Activated CD8-positive, alpha-beta memory T cell treated with anti-CD3 and anti-CD28 coated beads, Interleukin-2, amount 10 ng/mL, durations not matched to agents 7 days and 5 days (primary cell): ENCODE data around the gene ZMYND8. TPM values are rescaled to one million over a fixed set of nuclear protein-coding genes. Genes with fewer than 3 reads are reported as not detected.
"Not testable (repeated sequence)": the region's sequence is repeated elsewhere in the genome, so short reads cannot be mapped to it uniquely, and the experiment has no call there.

ENCODE experiments used
- ATAC-seq: fragments of 150-1000 bp; cut with Tn5 transposase; one replicate; pipeline ENCODE4 v1.10.0; 2021; ENCODE audit warnings: moderate library complexity
- CTCF ChIA-PET: fragments of 350-600 bp; sonication (Branson Sonifier 250); formaldehyde crosslinking; loops from one replicate; lab custom pipeline; 2021; ENCODE audit warnings: antibody characterized with exemption; lab: Charles Lee
- DNase-seq: peaks from one replicate; pipeline ENCODE4 v3.0.0-alpha.2; 2020
- H3K27ac Mint-ChIP-seq: one replicate; pipeline ENCODE4 v1.8.0; 2021; ENCODE audit warnings: mild to moderate bottlenecking, mixed read lengths
- H3K27me3 Mint-ChIP-seq: one replicate; pipeline ENCODE4 v1.8.0; 2021; ENCODE audit warnings: mixed read lengths
- H3K36me3 Mint-ChIP-seq: one replicate; pipeline ENCODE4 v1.8.0; 2021; ENCODE audit warnings: mild to moderate bottlenecking, mixed read lengths
- H3K4me1 Mint-ChIP-seq: one replicate; pipeline ENCODE4 v1.8.0; 2021; ENCODE audit warnings: mixed read lengths
- H3K4me3 Mint-ChIP-seq: one replicate; pipeline ENCODE4 v1.8.0; 2021; ENCODE audit warnings: mild to moderate bottlenecking, moderate library complexity, mixed read lengths
- H3K9me3 Mint-ChIP-seq: one replicate; pipeline ENCODE4 v1.8.0; 2022; ENCODE audit warnings: low read depth, mixed read lengths
- total RNA-seq, 2 experiments: library from RNA; stranded (reverse); gene quantifications; one replicate each; pipeline ENCODE4 v1.2.3, GENCODE V29; 2021

ZMYND8 gene
- total RNA-seq, 2 experiments from 2014 or later = 39.4 to 45.2 TPM

GRCh38 chr20:47241345-47241781 lies 115.1 kb downstream of the ZMYND8 start:
- DNase-seq (no peak), ATAC-seq (no peak)
- H3K9me3 Mint-ChIP-seq = no peaks in the 10 kb centered on the region
- no peak overlapping the region for H3K27ac Mint-ChIP-seq
- peaks cover 42% of the 10 kb centered on the region for H3K36me3 Mint-ChIP-seq
- H3K4me1 Mint-ChIP-seq = no peaks in the 10 kb centered on the region
- no peaks in the 10 kb centered on the region for H3K27me3 Mint-ChIP-seq
- H3K4me3 Mint-ChIP-seq = no peak overlapping the region
- CTCF ChIA-PET = interaction anchor here (0.7 to 2.7 kb wide), 4 partner anchors 31 to 293 kb away, joined by 3 to 18 read pairs (median 4); no protein-coding TSS in a partner anchor

GRCh38 chr20:47240096-47240495 lies 116.4 kb downstream of the ZMYND8 start:
- H3K27me3 Mint-ChIP-seq, ATAC-seq, H3K27ac Mint-ChIP-seq, CTCF ChIA-PET, H3K4me3 Mint-ChIP-seq, H3K4me1 Mint-ChIP-seq, DNase-seq, H3K9me3 Mint-ChIP-seq: not testable (repeated sequence)
- peaks cover 41% of the 10 kb centered on the region for H3K36me3 Mint-ChIP-seq

GRCh38 chr20:47239719-47240067 lies 116.8 kb downstream of the ZMYND8 start:
- Mint-ChIP-seq H3K9me3 (no peaks in the 10 kb centered on the region), H3K36me3 (peaks cover 39% of the 10 kb centered on the region), H3K27me3 (no peaks in the 10 kb centered on the region), H3K4me1 (no peaks in the 10 kb centered on the region), H3K4me3 (no peak overlapping the region), H3K27ac (no peak overlapping the region)
- CTCF ChIA-PET = no interaction called here
- no peak for ATAC-seq
- DNase-seq = no peak

- CTCF ChIA-PET = no interaction called here
- Mint-ChIP-seq H3K27me3 (no peaks in the 10 kb centered on the region), H3K4me1 (no peaks in the 10 kb centered on the region), H3K4me3 (no peak overlapping the region), H3K9me3 (no peaks in the 10 kb centered on the region), H3K36me3 (peaks cover 42% of the 10 kb centered on the region), H3K27ac (no peak overlapping the region)
- no peak for DNase-seq
- no peak for ATAC-seq
These were observed 117.5 kb downstream of the ZMYND8 start for GRCh38 chr20:47238780-47239718.

GRCh38 chr20:47237715-47238114 lies 118.8 kb downstream of the ZMYND8 start:
- CTCF ChIA-PET = no interaction called here
- Mint-ChIP-seq H3K36me3 (peaks cover 45% of the 10 kb centered on the region), H3K27me3 (no peaks in the 10 kb centered on the region), H3K4me3 (no peak overlapping the region), H3K27ac (no peak overlapping the region), H3K4me1 (no peaks in the 10 kb centered on the region), H3K9me3 (no peaks in the 10 kb centered on the region)
- no peak for DNase-seq
- no peak for ATAC-seq

- H3K36me3 Mint-ChIP-seq = peaks cover 44% of the 10 kb centered on the region
- no peak overlapping the region for H3K27ac Mint-ChIP-seq
- CTCF ChIA-PET = interaction anchor here (1.0 kb wide), 1 partner anchor 147 kb away, joined by 3 read pairs; no protein-coding TSS in a partner anchor
- H3K27me3 Mint-ChIP-seq = no peaks in the 10 kb centered on the region
- DNase-seq (no peak), ATAC-seq (no peak)
- no peaks in the 10 kb centered on the region for H3K9me3 Mint-ChIP-seq
- H3K4me1 Mint-ChIP-seq = no peaks in the 10 kb centered on the region
- no peak overlapping the region for H3K4me3 Mint-ChIP-seq
These were observed 119.9 kb downstream of the ZMYND8 start for GRCh38 chr20:47236639-47236900.

- ATAC-seq (no peak), DNase-seq (no peak)
- CTCF ChIA-PET = interaction anchor here (1.0 kb wide), 1 partner anchor 148 kb away, joined by 3 read pairs; no protein-coding TSS in a partner anchor
- H3K9me3 Mint-ChIP-seq = no peaks in the 10 kb centered on the region
- H3K4me3 Mint-ChIP-seq = no peak overlapping the region
- H3K4me1 Mint-ChIP-seq = no peaks in the 10 kb centered on the region
- peaks cover 41% of the 10 kb centered on the region for H3K36me3 Mint-ChIP-seq
- no peaks in the 10 kb centered on the region for H3K27me3 Mint-ChIP-seq
- no peak overlapping the region for H3K27ac Mint-ChIP-seq
These were observed 120.5 kb downstream of the ZMYND8 start for GRCh38 chr20:47235853-47236638.

- Mint-ChIP-seq H3K36me3 (peaks cover 43% of the 10 kb centered on the region), H3K4me1 (no peaks in the 10 kb centered on the region), H3K27me3 (no peaks in the 10 kb centered on the region), H3K27ac (no peak overlapping the region), H3K4me3 (no peak overlapping the region), H3K9me3 (no peaks in the 10 kb centered on the region)
- CTCF ChIA-PET = interaction anchor here (1.5 kb wide), 1 partner anchor 149 kb away, joined by 4 read pairs; no protein-coding TSS in a partner anchor
- DNase-seq (no peak), ATAC-seq (no peak)
These were observed 121.4 kb downstream of the ZMYND8 start for GRCh38 chr20:47235111-47235510.

GRCh38 chr20:47233333-47234188 lies 122.9 kb downstream of the ZMYND8 start:
- DNase-seq (no peak), ATAC-seq (no peak)
- Mint-ChIP-seq H3K4me1 (no peaks in the 10 kb centered on the region), H3K9me3 (no peaks in the 10 kb centered on the region), H3K27ac (no peak overlapping the region), H3K4me3 (no peak overlapping the region), H3K36me3 (peaks cover 42% of the 10 kb centered on the region), H3K27me3 (no peaks in the 10 kb centered on the region)
- CTCF ChIA-PET = interaction anchor here (0.7 to 2.0 kb wide), 2 partner anchors 9 to 151 kb away, joined by 3 to 8 read pairs; no protein-coding TSS in a partner anchor

- Mint-ChIP-seq H3K4me1 (no peaks in the 10 kb centered on the region), H3K36me3 (peaks cover 35% of the 10 kb centered on the region), H3K9me3 (no peaks in the 10 kb centered on the region), H3K27ac (no peak overlapping the region), H3K27me3 (no peaks in the 10 kb centered on the region), H3K4me3 (no peak overlapping the region)
- CTCF ChIA-PET = interaction anchor here (0.7 to 2.0 kb wide), 4 partner anchors 10 to 152 kb away, joined by 3 to 8 read pairs (median 4); no protein-coding TSS in a partner anchor
- no peak for DNase-seq
- ATAC-seq = no peak
These were observed 124.0 kb downstream of the ZMYND8 start for GRCh38 chr20:47232518-47232917.

- DNase-seq = no peak
- no peak overlapping the region for H3K4me3 Mint-ChIP-seq
- no peak for ATAC-seq
- no peaks in the 10 kb centered on the region for H3K27me3 Mint-ChIP-seq
- no peak overlapping the region for H3K27ac Mint-ChIP-seq
- CTCF ChIA-PET = interaction anchor here (0.8 to 0.9 kb wide), 2 partner anchors 10 to 35 kb away, joined by 3 to 5 read pairs; no protein-coding TSS in a partner anchor
- no peaks in the 10 kb centered on the region for H3K4me1 Mint-ChIP-seq
- H3K9me3 Mint-ChIP-seq = no peaks in the 10 kb centered on the region
- peaks cover 34% of the 10 kb centered on the region for H3K36me3 Mint-ChIP-seq
These were observed 125.0 kb downstream of the ZMYND8 start for GRCh38 chr20:47231382-47232039.

GRCh38 chr20:47230811-47231256 lies 125.7 kb downstream of the ZMYND8 start:
- CTCF ChIA-PET = interaction anchor here (1.5 to 1.8 kb wide), 2 partner anchors 11 to 26 kb away, joined by 4 read pairs; no protein-coding TSS in a partner anchor
- peaks cover 32% of the 10 kb centered on the region for H3K36me3 Mint-ChIP-seq
- H3K4me1 Mint-ChIP-seq = no peaks in the 10 kb centered on the region
- no peak for DNase-seq
- H3K4me3 Mint-ChIP-seq = no peak overlapping the region
- H3K27me3 Mint-ChIP-seq = no peaks in the 10 kb centered on the region
- no peaks in the 10 kb centered on the region for H3K9me3 Mint-ChIP-seq
- no peak for ATAC-seq
- no peak overlapping the region for H3K27ac Mint-ChIP-seq
